GM19467 (cell line): ENCODE data around the gene CEP72.

Experiments used
- ATAC-seq: cut with Tn5 transposase; IDR thresholded peaks from one replicate; pipeline ENCODE4 v1.9.1; 2021; ENCODE audit warnings: mild to moderate bottlenecking, moderate library complexity; ENCODE audit not compliant: unreplicated experiment

Gene CEP72

DNA sequence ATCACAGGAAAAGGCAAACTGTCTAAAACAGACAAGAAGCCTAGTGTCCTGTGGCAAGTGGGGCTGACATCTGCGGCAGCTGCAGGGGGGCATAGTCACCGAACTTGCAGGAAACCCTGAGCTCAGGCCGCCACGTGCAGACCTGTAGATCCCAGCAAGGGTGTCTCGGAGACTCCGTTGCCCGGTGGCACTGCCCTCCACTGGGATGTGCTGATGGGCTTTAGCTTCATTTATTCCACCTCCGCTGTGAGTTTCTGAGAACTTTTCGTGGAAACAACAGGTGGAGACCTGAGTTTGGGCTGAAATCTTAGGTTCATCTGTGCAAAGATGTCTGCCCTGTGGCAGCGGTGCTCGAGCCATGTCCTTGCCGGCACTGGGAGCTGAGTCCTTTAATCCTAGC lies 22.1 kb downstream of the CEP72 start:
- ATAC-seq: no peak

DNA sequence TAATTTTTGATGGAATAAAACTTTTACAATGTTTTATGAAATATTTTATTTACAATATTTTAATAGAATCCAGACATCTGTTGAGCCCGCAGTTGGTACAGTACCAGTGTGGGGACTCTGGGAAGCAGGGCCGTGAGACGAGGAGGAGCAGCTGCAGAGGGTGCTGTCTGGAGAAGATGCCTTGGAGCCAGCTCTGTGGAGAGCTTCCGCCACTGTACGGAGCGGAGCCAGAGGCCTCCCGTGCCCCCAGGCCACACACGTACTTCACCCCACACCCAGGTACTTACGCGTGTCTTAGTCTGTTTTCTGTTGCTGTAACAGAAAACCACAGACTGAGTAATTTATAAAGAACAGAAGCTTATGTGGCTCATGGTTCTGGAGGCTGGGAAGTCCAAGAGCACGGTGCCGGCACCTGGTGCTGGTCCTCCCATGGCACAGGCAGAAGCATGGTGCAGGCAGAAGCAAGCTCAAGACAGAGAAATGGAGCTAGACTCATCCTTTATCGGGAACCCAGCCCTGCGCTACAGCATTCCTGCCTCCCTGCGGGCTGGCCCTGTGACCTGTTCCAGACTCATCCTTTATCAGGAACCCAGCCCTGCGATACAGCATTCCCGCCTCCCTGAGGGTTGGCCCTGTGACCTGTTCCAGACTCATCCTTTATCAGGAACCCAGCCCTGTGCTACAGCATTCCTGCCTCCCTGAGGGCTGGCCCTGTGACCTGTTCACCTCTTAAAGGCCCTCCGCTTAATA lies 23.3 kb downstream of the CEP72 start:
- ATAC-seq: no peak

GRCh38 chr5:636951-637350 lies 24.8 kb downstream of the CEP72 start:
- no peak for ATAC-seq

GRCh38 chr5:637581-638450 lies 25.7 kb downstream of the CEP72 start:
- no peak for ATAC-seq

GRCh38 chr5:638501-639252 lies 26.5 kb downstream of the CEP72 start:
- no peak for ATAC-seq

DNA sequence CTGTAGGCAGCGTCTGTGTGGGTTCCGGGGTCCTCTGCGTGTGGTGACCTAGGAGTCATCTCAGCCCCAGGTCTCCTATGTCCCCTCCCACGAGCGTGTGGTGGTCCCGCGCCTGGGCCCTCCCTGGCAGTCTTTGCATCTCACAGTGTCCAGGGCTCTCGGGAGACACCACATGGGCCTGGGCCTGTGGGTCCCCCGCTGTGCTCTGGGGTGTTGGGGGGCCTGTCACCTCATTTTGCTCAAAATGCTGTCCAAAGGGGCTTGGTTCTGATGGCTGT lies 27.1 kb downstream of the CEP72 start:
- no peak for ATAC-seq

GRCh38 chr5:639584-640213 lies 27.6 kb downstream of the CEP72 start:
- no peak for ATAC-seq

DNA sequence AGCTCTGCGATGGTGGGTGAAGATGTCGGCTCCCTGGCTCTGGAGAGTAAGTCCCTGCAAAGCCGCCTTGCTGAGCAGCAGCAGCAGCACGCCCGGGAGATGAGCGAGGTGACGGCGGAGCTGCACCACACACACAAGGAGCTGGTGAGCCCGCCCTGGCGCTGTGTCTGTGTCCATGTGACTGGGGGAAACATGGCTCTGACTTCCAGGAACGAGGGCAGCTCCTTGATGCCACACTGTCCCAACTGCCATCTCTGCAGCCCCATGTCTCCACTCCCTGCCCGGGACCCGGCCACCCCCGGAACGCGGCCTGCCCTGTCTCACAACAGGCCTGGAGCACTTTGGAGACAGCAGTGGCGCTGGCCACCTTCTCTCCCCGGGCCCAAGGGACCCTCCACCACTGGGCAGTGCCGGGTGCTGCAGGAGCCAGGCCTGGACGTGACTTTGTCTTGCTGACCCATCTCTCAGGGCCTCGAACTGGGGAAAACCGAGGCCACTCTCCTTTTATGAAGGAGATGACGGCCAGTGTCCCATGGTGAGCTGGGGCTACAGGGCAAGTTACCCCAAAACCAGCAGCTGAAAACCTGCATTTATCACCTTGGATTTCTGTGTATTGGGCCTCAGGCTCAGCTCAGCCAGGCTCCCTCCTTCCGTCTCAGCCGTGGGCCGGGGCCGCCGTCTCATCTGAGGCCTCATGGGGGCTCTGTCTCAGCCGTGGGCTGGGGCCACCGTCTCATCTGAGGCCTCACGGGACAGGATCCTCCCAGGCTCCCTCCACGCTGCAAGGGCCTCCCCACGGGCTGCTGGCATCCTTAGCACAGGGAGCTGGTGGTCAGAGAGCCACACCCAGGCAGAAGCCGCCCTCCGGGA lies 28.6 kb downstream of the CEP72 start:
- no peak for ATAC-seq

GRCh38 chr5:641331-641765 lies 29.2 kb downstream of the CEP72 start:
- no peak for ATAC-seq

DNA sequence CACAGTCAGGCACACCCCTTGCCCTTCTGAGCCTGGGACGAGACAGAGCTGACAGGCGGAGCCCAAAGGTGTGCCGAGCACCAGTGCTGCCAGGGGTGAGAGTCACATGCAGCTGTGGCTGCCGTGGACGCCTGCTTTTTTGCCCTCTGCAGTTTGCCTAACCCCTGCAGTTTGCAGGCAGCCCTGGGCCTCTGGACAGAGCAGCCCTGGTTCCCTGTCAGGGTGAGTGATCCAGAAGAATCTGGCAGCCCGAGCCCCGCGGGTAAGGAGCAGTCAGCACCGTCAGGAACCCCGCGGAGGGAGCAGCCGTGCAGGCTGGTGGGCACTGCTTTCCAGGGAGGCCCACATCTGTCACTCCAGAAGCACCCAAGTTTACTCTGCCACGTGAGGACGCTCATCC lies 30.3 kb downstream of the CEP72 start:
- ATAC-seq: no peak

DNA sequence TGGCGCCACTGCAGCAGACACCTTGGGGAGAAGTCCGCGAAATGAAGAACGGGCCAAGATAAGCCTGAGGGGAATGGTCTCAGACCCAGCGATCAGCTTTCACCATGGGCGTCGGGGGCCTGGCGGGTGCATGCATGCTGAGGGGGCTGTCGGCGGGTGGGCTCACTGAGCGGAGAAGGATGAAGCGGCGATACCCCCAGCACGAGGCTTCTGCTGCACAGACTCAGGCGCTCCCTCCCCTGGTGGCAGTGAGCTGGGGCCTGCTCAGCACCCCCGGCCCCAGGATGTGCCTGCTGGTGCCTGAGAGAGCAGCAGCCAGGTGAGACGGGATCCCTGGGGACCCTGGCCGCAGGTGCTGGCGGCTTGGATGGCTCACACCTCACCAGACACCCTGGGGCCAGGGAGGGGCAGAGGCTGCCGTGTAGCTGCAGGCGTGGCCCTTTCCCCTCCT lies 31.2 kb downstream of the CEP72 start:
- ATAC-seq: no peak

DNA sequence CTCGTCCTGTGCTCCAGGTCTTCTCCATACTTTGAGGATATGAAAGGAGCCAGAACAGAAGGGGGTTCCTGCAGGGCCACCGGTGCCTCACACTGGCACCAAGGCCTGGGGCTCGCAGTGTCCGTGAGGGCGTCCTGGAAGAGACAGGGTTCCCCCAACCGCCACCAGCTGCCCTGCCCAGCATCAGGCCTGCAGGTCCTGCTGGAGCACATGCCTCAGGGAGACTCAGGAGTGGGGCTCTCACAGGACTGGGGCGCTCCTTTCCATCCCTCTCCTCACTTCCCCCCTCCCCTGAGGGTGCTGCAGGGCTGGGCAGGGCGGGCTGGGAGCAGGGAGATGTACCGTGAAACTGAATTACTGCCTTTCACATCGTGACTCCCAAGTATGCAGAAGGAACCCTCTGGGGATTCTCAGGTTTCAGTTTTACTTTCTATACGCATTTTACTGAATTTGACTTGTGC lies 31.7 kb downstream of the CEP72 start:
- ATAC-seq: no peak

DNA sequence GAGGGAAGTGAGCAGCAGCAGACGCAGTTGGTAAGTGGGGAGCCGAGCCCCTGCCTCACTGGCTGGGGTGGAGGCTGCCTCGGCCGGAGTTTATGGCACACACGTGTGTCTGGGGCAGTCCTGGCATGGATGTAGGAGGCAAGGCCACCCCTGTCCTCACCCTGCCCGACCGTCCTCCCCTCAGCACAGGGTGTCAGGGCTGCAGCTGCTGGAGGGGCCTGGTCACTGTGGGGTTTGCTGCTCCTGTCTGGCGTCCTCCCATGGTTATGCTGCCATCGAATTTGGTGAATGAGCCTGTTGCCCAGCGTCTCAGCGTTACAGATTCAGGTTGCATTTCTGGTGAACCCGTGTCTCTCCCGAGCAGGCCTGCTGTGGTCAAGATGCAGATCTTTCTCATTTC lies 32.4 kb downstream of the CEP72 start:
- no peak for ATAC-seq

DNA sequence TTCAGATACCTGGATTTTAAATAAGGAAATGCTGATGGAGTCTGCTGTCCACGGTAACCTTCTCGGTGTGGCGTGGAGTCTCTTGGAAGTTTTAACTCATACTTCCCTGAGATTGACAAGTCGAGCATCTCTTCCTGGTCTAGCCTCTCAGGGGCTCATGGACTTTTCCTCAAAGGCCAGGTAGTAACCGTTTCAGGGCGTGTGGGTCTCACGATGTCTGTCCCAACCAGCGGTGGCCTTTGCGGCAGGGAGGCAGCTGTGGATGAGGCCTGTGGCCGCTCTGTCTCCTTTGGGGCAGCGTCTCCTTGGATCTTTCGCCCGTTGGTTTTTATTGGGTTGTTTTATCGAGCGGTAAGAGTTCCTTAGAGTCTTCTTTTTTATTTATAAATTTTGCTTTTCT lies 32.8 kb downstream of the CEP72 start:
- ATAC-seq: no peak

- ATAC-seq: no peak
These were observed 33.3 kb downstream of the CEP72 start for GRCh38 chr5:645421-645820.

GRCh38 chr5:646396-647201 lies 34.5 kb downstream of the CEP72 start:
- ATAC-seq: no peak

- ATAC-seq: no peak
These were observed 35.2 kb downstream of the CEP72 start for GRCh38 chr5:647311-647710.

GRCh38 chr5:647727-648126 lies 35.6 kb downstream of the CEP72 start:
- ATAC-seq: no peak

GRCh38 chr5:651296-652022 lies 39.3 kb downstream of the CEP72 start:
- no peak for ATAC-seq
